ENCODE measurements around the gene BLVRB. TPM values are rescaled to one million over a fixed set of nuclear protein-coding genes. Genes with fewer than 3 reads are reported as not detected.
A peak's percentile ranks its signal among the peaks of the same experiment; 100 is the strongest.
"Not testable (repeated sequence)": the region's sequence is repeated elsewhere in the genome, so short reads cannot be mapped to it uniquely, and the experiment has no call there.

Gene BLVRB
- total RNA-seq: 43.0 and 59.6 TPM in 2 replicates

- DNase-seq (ENCODE audit: low read depth): peak; percentile 96
Measured at GRCh38 chr19:40465557-40466218, at the start of gene BLVRB. BLVRB (minus strand) TSS chr19:40465745; CDS start chr19:40465688, 57 bp downstream.

DNA sequence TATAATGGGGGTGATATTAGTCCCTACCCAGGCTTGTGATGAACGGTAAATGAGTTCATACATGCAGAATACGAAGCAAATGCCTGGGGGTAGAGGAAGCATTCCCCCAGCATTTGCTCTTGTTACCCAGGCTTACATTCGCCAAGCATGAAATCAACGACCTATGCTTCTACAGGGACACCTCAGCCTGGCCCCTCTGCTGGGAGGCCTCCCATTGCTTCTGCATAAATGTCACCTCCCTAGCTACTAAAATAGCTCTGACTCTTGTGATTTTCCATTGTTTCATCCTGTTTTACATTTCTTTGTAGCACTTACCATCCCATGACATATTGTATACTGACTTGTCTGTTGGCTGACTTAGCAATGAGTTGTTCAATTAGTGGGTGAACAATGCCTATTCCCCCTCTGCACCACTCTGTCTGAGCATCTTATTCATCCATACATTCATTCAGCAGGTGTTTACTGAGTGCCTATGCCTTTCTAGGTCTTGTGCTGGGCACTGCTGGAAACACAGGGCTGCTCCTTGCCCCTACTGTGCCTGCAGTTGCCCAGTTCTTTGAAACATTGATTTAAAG is 48.3 kb upstream of the BLVRB start:
- no peak for DNase-seq (ENCODE audit: low read depth)

DNA sequence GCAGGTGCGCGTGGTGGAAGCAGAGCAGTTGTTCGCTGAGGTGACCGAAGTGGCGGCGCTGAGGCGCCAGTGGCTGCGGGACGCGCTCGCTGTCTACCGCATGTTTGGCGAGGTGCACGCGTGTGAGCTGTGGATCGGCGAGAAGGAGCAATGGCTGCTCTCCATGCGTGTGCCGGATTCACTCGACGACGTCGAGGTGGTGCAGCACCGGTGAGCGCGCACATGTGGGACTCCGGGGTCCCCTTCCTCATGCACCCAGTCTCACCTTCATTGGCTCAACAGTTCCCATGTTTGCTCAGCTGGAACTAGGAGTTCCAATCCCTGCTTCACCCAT is 47.8 kb upstream of the BLVRB start:
- DNase-seq (ENCODE audit: low read depth): no peak

- DNase-seq (ENCODE audit: low read depth): no peak
Measured at GRCh38 chr19:40512473-40513344, 47.2 kb upstream of the BLVRB start.

GRCh38 chr19:40512110-40512472 is 46.5 kb upstream of the BLVRB start:
- DNase-seq (ENCODE audit: low read depth): no peak

DNA sequence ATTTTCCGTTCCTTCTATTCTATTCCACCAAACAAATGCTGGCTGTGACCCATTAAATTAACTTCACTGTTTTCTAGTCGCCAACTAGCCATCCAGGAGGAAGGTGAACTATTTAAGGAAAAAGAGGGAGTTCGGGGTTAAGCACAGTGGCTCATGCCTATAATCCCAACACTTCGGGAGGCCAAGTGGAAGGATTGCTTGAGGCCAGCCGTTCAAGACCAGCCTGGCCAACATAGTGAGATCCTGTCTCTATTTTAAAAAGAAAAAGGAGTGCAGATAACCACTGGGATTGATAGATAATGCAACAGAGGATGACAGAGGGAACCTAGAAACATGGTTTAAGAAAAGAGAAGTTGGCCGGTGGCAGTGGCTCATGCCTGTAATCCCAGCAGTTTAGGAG is 45.9 kb upstream of the BLVRB start:
- DNase-seq (ENCODE audit: low read depth): no peak

DNA sequence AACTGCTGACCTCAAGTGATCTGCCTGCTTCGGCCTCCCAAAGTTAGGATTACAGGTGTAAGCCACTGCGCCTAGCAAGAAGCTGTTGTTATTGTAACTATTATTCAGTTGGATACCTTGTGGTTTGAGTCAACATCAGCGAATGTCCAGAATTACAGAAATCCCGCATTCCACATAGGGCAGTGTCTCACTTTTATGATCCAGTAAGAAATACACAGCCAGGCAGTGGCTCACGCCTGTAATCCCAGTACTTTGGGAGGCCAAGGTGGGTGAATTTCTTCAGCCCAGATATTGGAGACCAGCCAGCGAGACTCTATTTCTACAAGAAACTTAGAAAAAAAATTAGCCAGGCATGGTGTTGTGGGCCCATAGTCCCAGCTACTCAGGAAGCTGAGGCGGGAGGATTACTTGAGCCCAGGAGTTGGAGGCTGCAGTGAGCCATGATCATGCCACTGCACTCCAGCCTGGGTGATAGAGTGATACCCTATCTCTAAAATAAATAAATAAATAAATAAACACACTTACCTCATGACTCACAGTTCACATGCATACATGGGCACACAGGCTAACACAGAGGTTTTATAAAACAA is 45.1 kb upstream of the BLVRB start:
- no peak for DNase-seq (ENCODE audit: low read depth)

GRCh38 chr19:40508739-40509260 is 43.3 kb upstream of the BLVRB start:
- DNase-seq (ENCODE audit: low read depth): no peak

DNA sequence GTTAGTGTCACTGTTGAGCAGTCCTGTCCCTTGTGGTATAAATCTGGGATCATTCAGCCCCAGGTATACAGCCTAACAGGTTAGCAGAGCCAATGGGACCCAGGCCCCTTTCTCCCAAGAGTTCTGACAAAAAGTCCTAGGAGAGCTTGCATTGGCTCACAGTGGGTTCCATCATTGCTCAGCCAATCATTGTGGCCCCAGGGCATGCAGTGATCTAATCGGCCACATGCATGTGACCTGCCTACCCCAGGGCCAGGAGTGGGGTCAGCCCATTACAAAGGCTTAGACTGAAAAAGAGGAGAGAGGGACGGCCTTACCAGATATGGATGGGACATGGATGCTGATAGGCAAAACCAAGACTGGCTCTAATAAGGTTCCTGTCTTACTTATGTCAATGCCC is 42.3 kb upstream of the BLVRB start:
- DNase-seq (ENCODE audit: low read depth): no peak

GRCh38 chr19:40506099-40506498 is 40.6 kb upstream of the BLVRB start:
- DNase-seq (ENCODE audit: low read depth): no peak

DNA sequence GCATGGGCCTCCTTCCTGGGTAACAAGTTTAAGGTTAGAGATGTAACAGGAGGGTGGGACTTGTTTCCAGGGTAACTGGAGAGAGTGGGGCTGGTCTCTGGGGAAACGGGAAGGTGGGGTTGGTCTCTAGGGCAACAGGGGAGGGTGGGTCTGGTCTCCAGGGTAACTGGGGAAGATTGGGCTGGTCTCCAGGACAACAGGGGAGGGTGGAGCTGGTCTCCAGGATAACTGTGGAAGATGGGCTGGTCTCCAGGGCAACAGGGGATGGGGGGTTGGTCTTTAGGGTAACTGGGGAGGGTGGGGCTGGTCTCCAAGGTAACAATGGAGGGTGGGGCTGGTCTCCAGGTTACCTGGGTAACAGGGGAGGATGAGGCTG is 37.8 kb upstream of the BLVRB start:
- no peak for DNase-seq (ENCODE audit: low read depth)

DNA sequence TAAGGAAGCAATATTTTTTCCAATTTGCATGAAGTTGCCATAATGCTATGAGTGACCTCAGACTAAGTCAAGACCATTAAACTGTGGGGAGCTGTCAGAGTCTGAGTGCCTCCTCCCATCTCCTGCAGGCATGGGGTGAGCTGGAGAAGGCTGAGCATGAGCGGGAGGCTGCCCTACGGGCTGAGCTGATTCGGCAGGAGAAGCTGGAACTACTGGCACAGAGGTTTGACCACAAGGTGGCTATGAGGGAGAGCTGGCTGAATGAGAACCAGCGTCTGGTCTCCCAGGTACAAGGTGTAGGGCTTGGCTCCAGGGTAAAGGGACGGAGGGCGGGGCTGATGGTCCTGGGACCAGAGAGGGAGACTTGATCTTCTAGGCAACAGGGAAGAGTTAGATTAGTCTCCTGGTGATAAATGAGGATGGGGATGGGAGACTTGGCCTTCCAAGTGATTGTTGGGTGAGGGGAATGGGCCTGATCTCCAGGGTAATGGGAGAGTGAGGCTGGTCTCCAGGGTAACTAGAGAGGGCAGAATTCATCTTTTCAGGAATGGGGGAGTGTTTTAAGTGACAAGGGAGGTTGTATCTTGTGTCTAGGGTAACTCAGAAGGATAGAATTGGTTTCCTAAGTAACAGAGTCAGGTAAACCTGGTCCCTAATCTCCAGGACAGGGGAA is 37.2 kb upstream of the BLVRB start:
- DNase-seq (ENCODE audit: low read depth): no peak

- DNase-seq (ENCODE audit: low read depth): no peak
Measured at GRCh38 chr19:40502081-40502480, 36.5 kb upstream of the BLVRB start.

- no peak for DNase-seq (ENCODE audit: low read depth)
Measured at GRCh38 chr19:40501599-40501998, 36.1 kb upstream of the BLVRB start.

- DNase-seq (ENCODE audit: low read depth): not testable (repeated sequence)
Measured at GRCh38 chr19:40500678-40501530, 35.4 kb upstream of the BLVRB start.

- no peak for DNase-seq (ENCODE audit: low read depth)
Measured at GRCh38 chr19:40499320-40499719, 33.8 kb upstream of the BLVRB start.

DNA sequence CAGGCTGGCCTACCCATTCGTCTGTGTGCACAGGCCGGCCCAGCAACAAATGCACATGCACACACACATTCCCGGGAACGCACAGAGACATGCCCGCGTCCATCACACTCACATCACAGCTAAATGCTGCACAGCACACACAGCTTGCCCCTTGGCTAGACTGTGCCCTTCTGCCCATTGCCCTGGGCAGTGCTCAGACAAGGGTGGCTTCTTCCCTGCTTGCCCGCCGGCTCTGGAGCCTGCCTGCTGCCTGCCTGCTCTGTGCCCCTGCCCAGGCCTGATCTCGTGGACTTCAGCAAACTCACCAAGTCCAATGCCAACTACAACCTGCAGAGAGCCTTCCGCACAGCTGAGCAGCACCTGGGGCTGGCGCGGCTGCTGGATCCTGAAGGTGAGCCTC is 31.7 kb upstream of the BLVRB start:
- DNase-seq (ENCODE audit: low read depth): no peak

DNA sequence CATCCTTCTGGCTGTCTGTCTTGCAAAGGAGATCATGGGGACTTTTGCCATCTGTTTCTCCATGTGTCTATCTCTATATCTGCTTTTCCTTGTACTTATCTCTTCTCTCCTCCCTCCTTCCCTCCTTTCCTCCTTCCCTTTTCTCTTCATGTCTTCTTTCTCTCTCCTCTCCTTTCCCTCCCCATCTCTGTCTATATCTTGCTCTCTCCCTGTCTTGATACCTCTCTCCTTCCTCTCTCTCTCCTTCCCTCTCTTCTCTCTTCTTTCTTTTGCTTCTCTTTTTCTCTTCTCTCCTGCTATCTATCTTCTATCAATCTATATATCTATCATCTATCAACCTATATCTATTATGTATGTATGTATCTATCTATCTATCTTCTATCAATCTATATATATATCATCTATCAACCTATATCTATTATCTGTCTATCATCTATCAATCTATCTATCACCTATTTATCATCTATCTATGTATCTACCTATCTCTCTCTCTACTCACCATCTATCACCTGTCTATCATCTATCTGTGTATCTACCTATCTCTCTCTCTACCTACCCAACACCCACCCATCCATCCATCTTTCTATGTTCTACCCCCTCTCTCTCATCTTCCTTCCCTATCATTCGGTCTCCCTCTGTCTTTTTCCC is 28.8 kb upstream of the BLVRB start:
- no peak for DNase-seq (ENCODE audit: low read depth)

DNA sequence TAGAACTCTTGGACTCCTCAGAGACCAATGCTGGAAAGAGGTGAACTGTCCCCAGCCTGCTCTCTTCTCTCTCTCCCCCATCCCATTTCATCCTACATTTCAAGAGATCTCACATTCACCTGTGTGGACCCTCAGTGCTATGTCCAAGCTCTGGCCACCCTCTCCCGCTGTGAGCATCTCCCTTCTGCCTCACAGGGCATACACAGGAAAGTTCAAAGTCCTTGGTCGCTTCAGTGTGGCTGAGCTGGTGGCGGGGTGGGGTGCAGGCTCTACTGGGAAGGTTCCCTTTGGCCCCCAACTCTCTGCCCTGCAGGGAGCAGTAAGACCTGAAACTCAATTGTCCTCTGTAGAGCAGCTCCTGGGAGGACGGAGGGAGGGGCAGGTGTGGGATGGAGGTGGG is 28.2 kb upstream of the BLVRB start:
- no peak for DNase-seq (ENCODE audit: low read depth)

DNA sequence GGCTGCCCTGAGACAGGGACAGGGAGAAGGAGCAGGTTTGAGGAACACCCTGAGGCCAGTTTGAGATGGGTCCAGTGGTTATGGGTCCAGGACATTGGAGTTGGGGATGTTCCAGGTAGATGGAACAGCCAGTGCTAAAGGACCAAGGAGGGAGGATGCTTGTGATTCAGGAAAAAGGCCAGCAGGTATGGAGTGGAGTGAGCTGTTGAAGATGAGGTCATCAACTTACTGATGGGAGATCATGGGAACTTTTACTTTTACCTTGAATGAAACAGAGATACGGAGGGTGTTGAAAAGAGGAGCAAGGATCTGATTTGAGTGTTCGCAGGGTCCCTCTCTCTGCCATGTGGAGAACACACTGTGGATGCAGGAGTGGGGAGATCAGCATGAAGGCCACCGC is 26.7 kb upstream of the BLVRB start:
- no peak for DNase-seq (ENCODE audit: low read depth)

GRCh38 chr19:40489882-40490230 is 24.3 kb upstream of the BLVRB start:
- DNase-seq (ENCODE audit: low read depth): no peak

All from renal cortical epithelial cell (primary cell).